Measurements from ENCODE around the gene NFIX.
"Not testable (repeated sequence)": the region's sequence is repeated elsewhere in the genome, so short reads cannot be mapped to it uniquely, and the experiment has no call there.

NFIX gene

DNA sequence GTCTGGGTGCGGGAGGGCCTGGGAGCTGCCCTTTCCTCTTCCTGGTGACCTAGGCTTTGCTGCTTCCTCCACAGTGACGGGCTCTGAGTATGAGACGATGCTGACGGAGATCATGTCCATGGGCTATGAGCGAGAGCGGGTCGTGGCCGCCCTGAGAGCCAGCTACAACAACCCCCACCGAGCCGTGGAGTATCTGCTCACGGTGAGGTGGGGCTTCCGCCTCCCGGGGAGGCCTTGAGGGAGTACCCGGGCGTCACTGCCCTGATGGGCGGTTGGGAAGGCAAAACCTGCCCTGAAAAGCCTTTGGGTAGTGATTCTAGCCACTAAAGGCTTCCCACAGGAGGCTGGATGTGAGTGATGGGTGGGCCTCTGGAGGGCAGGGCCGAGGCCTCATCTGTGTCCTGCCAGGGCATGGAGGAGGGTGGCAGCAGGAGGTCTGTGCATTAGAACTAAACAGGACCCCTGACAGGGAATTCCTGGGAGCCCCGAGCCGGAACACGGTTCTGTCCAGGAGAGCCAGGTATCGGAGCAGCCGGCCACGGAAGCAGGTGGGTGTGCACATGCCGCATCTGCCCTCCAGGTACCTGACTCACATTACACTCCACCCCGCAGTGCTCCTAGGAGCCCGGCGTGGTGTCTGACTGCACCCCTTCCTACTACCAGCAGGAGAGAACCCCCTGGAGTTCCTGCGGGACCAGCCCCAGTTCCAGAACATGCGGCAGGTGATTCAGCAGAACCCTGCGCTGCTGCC lies 46.5 kb upstream of the NFIX start:
- TF ChIP-seq, protein P1, sequence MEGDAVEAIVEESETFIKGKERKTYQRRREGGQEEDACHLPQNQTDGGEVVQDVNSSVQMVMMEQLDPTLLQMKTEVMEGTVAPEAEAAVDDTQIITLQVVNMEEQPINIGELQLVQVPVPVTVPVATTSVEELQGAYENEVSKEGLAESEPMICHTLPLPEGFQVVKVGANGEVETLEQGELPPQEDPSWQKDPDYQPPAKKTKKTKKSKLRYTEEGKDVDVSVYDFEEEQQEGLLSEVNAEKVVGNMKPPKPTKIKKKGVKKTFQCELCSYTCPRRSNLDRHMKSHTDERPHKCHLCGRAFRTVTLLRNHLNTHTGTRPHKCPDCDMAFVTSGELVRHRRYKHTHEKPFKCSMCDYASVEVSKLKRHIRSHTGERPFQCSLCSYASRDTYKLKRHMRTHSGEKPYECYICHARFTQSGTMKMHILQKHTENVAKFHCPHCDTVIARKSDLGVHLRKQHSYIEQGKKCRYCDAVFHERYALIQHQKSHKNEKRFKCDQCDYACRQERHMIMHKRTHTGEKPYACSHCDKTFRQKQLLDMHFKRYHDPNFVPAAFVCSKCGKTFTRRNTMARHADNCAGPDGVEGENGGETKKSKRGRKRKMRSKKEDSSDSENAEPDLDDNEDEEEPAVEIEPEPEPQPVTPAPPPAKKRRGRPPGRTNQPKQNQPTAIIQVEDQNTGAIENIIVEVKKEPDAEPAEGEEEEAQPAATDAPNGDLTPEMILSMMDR (IDR thresholded peaks at IDR 0.05; ENCODE audit: borderline replicate concordance, control extremely low read depth, extremely low read depth, insufficient read depth, missing control alignments), result no peak
- no peak for DNase-seq (ENCODE audit: low spot score)
- in situ Hi-C loops (cut with MboI; ENCODE audit: low sequenced_read_pairs, unreplicated experiment), result no loop called here

DNA sequence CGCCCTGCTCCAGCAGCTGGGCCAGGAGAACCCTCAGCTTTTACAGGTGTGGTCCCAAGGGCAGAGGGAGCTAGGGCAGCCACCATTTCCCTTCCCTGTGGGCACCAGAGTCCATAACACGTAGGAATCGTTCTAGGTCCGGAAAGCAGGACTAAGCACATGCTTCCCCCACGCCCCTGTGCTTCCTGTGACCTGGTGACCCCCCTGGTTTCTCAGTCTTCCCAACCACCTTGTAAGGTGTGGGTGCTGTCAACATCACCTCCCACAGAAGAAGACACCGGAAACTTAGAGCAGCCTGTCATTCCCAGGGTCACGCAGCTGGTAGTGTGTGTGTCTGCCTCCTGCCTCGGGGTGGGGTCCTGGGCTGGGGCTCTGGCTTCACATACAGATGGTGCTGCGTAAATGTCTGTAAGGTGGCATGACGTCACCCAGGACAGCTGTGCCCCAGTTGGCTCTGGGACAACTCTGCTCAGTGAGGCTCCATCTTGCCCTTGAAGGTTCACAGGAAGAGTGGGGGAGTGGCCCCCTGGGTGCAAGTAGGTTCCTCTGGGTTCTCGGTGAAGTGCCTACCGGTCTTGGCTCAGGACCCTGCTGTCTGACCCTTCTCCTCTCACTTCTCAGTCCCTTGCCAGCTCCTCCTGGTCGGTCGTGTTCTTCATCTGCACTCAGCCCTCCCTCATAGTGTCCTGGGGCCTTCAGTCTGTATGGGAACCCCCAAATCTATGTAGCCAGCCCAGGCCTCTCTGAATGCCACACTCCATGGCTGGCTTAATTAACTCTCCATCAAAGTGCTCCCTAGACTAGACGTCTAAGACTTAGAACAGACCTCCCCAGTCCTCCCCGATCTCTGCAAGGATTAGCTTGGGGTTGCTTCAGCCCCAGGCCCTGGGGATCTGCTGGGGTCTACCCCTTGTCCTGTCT lies 45.7 kb upstream of the NFIX start:
- in situ Hi-C loops (cut with MboI; ENCODE audit: low sequenced_read_pairs, unreplicated experiment), result no loop called here
- TF ChIP-seq, protein P1 (IDR thresholded peaks at IDR 0.05; ENCODE audit: borderline replicate concordance, control extremely low read depth, extremely low read depth, insufficient read depth, missing control alignments), result no peak
- DNase-seq (ENCODE audit: low spot score), result no peak

DNA sequence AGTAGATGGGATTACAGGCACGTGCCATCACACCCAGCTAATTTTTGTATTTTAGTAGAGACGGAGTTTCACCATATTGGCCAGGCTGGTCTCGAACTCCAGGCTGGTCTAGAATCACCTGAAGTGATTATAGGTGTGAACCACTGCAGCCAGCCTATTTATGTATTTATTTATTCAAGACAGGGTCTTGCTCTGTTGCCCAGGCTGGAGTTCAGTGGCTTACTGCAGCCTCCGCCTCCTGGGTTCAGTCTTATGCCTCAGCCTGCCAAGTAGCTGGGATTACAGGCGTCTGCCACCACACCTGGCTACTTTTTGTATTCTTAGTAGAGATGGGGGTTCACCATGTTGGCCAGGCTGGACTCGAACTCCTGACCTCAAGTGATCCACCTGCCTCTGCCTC lies 43.2 kb upstream of the NFIX start:
- in situ Hi-C loops (cut with MboI; ENCODE audit: low sequenced_read_pairs, unreplicated experiment); DNase-seq (ENCODE audit: low spot score): not testable (repeated sequence)

DNA sequence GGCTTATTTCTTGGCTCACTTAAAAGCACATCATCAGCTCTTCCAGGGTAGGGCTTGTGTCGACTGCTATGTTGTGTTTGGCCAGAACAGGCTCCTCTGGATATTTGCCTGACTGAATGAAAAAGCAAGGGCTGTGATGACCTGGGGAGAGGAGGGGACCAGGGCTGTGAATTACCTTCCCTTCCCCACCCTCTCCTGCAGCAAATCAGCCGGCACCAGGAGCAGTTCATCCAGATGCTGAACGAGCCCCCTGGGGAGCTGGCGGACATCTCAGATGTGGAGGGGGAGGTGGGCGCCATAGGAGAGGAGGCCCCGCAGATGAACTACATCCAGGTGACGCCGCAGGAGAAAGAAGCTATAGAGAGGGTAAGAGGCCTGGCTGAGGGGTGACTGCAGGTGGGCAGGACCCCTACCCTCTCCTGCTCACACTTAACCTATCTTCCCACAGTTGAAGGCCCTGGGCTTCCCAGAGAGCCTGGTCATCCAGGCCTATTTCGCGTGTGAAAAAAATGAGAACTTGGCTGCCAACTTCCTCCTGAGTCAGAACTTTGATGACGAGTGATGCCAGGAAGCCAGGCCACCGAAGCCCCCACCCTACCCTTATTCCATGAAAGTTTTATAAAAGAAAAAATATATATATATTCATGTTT lies 42.7 kb upstream of the NFIX start:
- DNase-seq (ENCODE audit: low spot score), result no peak
- in situ Hi-C loops (cut with MboI; ENCODE audit: low sequenced_read_pairs, unreplicated experiment), result no loop called here
- TF ChIP-seq, protein P1 (IDR thresholded peaks at IDR 0.05; ENCODE audit: borderline replicate concordance, control extremely low read depth, extremely low read depth, insufficient read depth, missing control alignments), result no peak

DNA sequence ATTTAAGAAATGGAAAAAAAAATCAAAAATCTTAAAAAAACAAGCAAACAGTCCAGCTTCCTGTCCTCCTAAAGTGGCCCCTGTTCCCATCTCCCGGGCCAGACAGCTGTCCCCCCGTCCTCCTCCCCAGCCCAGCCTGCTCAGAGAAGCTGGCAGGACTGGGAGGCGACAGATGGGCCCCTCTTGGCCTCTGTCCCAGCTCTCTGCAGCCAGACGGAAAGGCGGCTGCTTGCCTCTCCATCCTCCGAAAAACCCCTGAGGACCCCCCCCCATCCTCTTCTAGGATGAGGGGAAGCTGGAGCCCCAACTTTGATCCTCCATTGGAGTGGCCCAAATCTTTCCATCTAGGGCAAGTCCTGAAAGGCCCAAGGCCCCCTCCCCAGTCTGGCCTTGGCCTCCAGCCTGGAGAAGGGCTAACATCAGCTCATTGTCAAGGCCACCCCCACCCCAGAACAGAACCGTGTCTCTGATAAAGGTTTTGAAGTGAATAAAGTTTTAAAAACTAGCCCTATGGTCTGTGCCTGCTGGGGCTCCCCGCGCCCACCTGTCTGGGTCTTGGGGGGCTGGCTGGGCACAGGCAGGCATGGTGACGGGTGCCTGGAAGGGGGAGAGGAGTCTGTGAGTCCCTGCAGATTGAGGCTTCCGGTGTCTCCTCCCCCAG lies 42.0 kb upstream of the NFIX start:
- DNase-seq (ENCODE audit: low spot score), result no peak
- TF ChIP-seq, protein P1 (IDR thresholded peaks at IDR 0.05; ENCODE audit: borderline replicate concordance, control extremely low read depth, extremely low read depth, insufficient read depth, missing control alignments), result no peak
- in situ Hi-C loops (cut with MboI; ENCODE audit: low sequenced_read_pairs, unreplicated experiment), result no loop called here

DNA sequence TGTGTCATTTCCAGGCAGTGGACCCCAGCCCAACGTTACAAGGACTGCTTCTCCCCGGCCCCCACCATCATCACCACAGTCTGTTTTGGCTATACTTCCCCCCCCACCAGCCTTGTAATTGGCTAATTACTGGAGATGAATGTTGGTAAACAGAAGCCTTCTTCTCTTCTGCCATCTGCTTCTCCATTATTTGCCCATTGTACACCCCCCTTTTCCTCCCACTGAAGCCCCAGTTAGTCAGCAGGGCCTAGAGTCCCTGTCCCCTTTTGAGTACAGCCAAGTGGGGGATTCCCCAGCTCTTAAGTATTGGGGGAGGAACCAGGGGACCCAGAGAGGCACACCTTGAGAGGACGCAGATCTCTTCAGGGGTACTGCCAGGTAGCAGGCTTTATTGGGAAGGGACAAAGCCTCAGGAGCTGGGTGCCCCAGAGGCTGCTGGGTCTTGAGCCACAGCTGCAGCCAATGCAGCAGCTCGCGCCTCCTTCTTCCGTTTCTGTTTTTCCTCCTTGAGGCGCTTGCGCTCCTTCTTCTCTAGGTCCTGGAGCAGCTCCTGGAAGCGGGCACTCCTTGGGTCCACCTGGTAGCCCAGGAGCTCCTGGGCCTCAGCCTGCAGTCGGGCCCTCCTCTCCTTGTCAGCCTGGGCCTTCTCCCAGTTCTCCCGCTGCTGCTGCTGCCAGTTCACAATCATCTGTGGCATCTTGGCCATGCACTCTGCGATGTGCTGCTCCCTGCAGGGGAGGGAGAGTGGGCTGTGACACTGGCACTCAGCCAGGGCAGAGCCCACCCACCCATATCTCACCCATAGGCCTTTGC lies 41.3 kb upstream of the NFIX start:
- no peak for DNase-seq (ENCODE audit: low spot score)
- TF ChIP-seq, protein P1 (IDR thresholded peaks at IDR 0.05; ENCODE audit: borderline replicate concordance, control extremely low read depth, extremely low read depth, insufficient read depth, missing control alignments), result no peak
- in situ Hi-C loops (cut with MboI; ENCODE audit: low sequenced_read_pairs, unreplicated experiment), result no loop called here
